Measurements from ENCODE around the gene CMIP.

GRCh38 chr16:81421126-81421525, 23.5 kb upstream of the CMIP start:
- TF ChIP-seq CTCF (IDR thresholded peaks at IDR 0.05): no peak
- no peak for TF ChIP-seq POLR2A (IDR thresholded peaks at IDR 0.05)

Data from thyroid gland (tissue), 4 donors.